ENCODE measurements around the gene BRF1.
A peak's percentile ranks its signal among the peaks of the same experiment; 100 is the strongest.
"Not testable (repeated sequence)": the region's sequence is repeated elsewhere in the genome, so short reads cannot be mapped to it uniquely, and the experiment has no call there.

The BRF1 gene

GRCh38 chr14:105312973-105313372 is 12.2 kb upstream of the BRF1 start:
- no peak for DNase-seq (ENCODE audit: low spot score in 2 of 2)
- H3K27ac Mint-ChIP-seq, result peak overlapping the region; percentile 68
- H3K4me1 Mint-ChIP-seq, result peaks cover 24% of the 10 kb centered on the region
- peak overlapping the region; percentile 71 for H3K4me3 Mint-ChIP-seq
- ATAC-seq, result no peak
- H3K36me3 Mint-ChIP-seq, result peaks cover 7% of the 10 kb centered on the region
- H3K9me3 Mint-ChIP-seq, result no peaks in the 10 kb centered on the region

- H3K4me1 Mint-ChIP-seq, result peaks cover 19% of the 10 kb centered on the region
- H3K9me3 Mint-ChIP-seq, result no peaks in the 10 kb centered on the region
- no peak overlapping the region for H3K27ac Mint-ChIP-seq
- no peak for ATAC-seq
- no peak for DNase-seq (ENCODE audit: low spot score in 2 of 2)
- peaks cover 7% of the 10 kb centered on the region for H3K36me3 Mint-ChIP-seq
- H3K4me3 Mint-ChIP-seq, result no peak overlapping the region
Measured at GRCh38 chr14:105311838-105312237, 11.0 kb upstream of the BRF1 start.

GRCh38 chr14:105309371-105309770 is 8.6 kb upstream of the BRF1 start:
- no peak for ATAC-seq
- no peaks in the 10 kb centered on the region for H3K9me3 Mint-ChIP-seq
- peaks cover 19% of the 10 kb centered on the region for H3K4me1 Mint-ChIP-seq
- no peak for DNase-seq (ENCODE audit: low spot score in 2 of 2)
- no peak overlapping the region for H3K4me3 Mint-ChIP-seq
- no peaks in the 10 kb centered on the region for H3K36me3 Mint-ChIP-seq
- no peak overlapping the region for H3K27ac Mint-ChIP-seq

GRCh38 chr14:105307052-105307727 is 6.4 kb upstream of the BRF1 start:
- Mint-ChIP-seq H3K4me1 (peaks cover 26% of the 10 kb centered on the region), H3K27ac (peak overlapping the region; percentile 67), H3K9me3 (no peaks in the 10 kb centered on the region), H3K36me3 (no peaks in the 10 kb centered on the region), H3K4me3 (no peak overlapping the region)
- ATAC-seq (no peak), DNase-seq (ENCODE audit: low spot score in 2 of 2) (no peak)

- Mint-ChIP-seq H3K27ac (peak overlapping the region; percentile 88), H3K36me3 (peaks cover 6% of the 10 kb centered on the region), H3K4me1 (peaks cover 32% of the 10 kb centered on the region), H3K4me3 (no peak overlapping the region), H3K9me3 (no peaks in the 10 kb centered on the region)
- ATAC-seq (no peak), DNase-seq (ENCODE audit: low spot score in 2 of 2) (no peak)
Measured at GRCh38 chr14:105305791-105306190, 5.0 kb upstream of the BRF1 start.

- Mint-ChIP-seq H3K36me3 (peaks cover 6% of the 10 kb centered on the region), H3K4me1 (peaks cover 32% of the 10 kb centered on the region), H3K27ac (peak overlapping the region; percentile 88), H3K4me3 (no peak overlapping the region), H3K9me3 (no peaks in the 10 kb centered on the region)
- ATAC-seq (no peak), DNase-seq (ENCODE audit: low spot score in 2 of 2) (no peak)
Measured at GRCh38 chr14:105305345-105305744, 4.5 kb upstream of the BRF1 start.

GRCh38 chr14:105304565-105304964 is 3.8 kb upstream of the BRF1 start:
- Mint-ChIP-seq H3K27ac (peak overlapping the region; percentile 88), H3K36me3 (peaks cover 10% of the 10 kb centered on the region), H3K4me3 (no peak overlapping the region), H3K4me1 (peaks cover 37% of the 10 kb centered on the region), H3K9me3 (no peaks in the 10 kb centered on the region)
- ATAC-seq (no peak), DNase-seq (ENCODE audit: low spot score in 2 of 2) (no peak)

GRCh38 chr14:105303949-105304348 is 3.1 kb upstream of the BRF1 start:
- ATAC-seq, result no peak
- Mint-ChIP-seq H3K36me3 (peaks cover 13% of the 10 kb centered on the region), H3K4me3 (no peak overlapping the region), H3K9me3 (no peaks in the 10 kb centered on the region), H3K4me1 (peaks cover 43% of the 10 kb centered on the region), H3K27ac (no peak overlapping the region)
- DNase-seq (ENCODE audit: low spot score in 2 of 2), result no peak

- not testable (repeated sequence) for DNase-seq (ENCODE audit: low spot score in 2 of 2); ATAC-seq; H3K9me3 Mint-ChIP-seq
- Mint-ChIP-seq H3K4me3 (peak overlapping the region; percentile 81), H3K27ac (peak overlapping the region; percentile 83), H3K4me1 (peaks cover 36% of the 10 kb centered on the region), H3K36me3 (peaks cover 13% of the 10 kb centered on the region)
Measured at GRCh38 chr14:105301915-105302249, 1.1 kb upstream of the BRF1 start.

- peak; percentile 85 for ATAC-seq
- H3K27ac Mint-ChIP-seq, result peak overlapping the region; percentile 83
- H3K4me3 Mint-ChIP-seq, result peak overlapping the region; percentile 81
- DNase-seq (ENCODE audit: low spot score in 2 of 2), result peak; percentile 99 to 100
- H3K36me3 Mint-ChIP-seq, result peaks cover 13% of the 10 kb centered on the region
- no peaks in the 10 kb centered on the region for H3K9me3 Mint-ChIP-seq
- H3K4me1 Mint-ChIP-seq, result peaks cover 36% of the 10 kb centered on the region
Measured at GRCh38 chr14:105301103-105301914, 508 bp upstream of the BRF1 start.

GRCh38 chr14:105299654-105300541 is 903 bp downstream of the BRF1 start:
- peak; percentile 27 to 66 for DNase-seq (ENCODE audit: low spot score in 2 of 2)
- ATAC-seq, result peak; percentile 29
- Mint-ChIP-seq H3K4me3 (peak overlapping the region; percentile 81), H3K4me1 (peaks cover 31% of the 10 kb centered on the region), H3K9me3 (no peaks in the 10 kb centered on the region), H3K36me3 (peaks cover 13% of the 10 kb centered on the region), H3K27ac (peak overlapping the region; percentile 58)

GRCh38 chr14:105297311-105297710 is 3.5 kb downstream of the BRF1 start:
- not testable (repeated sequence) for DNase-seq (ENCODE audit: low spot score in 2 of 2); H3K27ac Mint-ChIP-seq; ATAC-seq; H3K9me3 Mint-ChIP-seq; H3K4me3 Mint-ChIP-seq
- Mint-ChIP-seq H3K4me1 (peaks cover 47% of the 10 kb centered on the region), H3K36me3 (peaks cover 13% of the 10 kb centered on the region)

GRCh38 chr14:105294142-105294597 is 6.6 kb downstream of the BRF1 start:
- no peak for DNase-seq (ENCODE audit: low spot score in 2 of 2)
- Mint-ChIP-seq H3K9me3 (no peaks in the 10 kb centered on the region), H3K4me1 (peaks cover 48% of the 10 kb centered on the region), H3K36me3 (peaks cover 6% of the 10 kb centered on the region), H3K27ac (peak overlapping the region; percentile 83), H3K4me3 (peak overlapping the region; percentile 70)
- ATAC-seq, result peak; percentile 90

GRCh38 chr14:105292826-105293711 is 7.7 kb downstream of the BRF1 start:
- H3K27ac Mint-ChIP-seq, result peak overlapping the region; percentile 83
- H3K9me3 Mint-ChIP-seq, result no peaks in the 10 kb centered on the region
- peaks cover 6% of the 10 kb centered on the region for H3K36me3 Mint-ChIP-seq
- peak in 1 of 2 donors; percentile 62 for DNase-seq (ENCODE audit: low spot score in 2 of 2)
- H3K4me3 Mint-ChIP-seq, result peak overlapping the region; percentile 70
- peaks cover 50% of the 10 kb centered on the region for H3K4me1 Mint-ChIP-seq
- peak; percentile 52 for ATAC-seq

Measured in stimulated activated effector memory CD8-positive, alpha-beta T cell treated with anti-CD3 and anti-CD28 coated beads, Interleukin-12 subunit alpha, Interleukin-12 subunit beta, amount 100 ng/mL, for 72 hours (primary cell).